Activated CD4-positive, CD25-positive, alpha-beta regulatory T cell treated with anti-CD3 and anti-CD28 coated beads, Interleukin-2, amount 50 U/mL, for 16 hours (primary cell): ENCODE measurements around the gene DYNLT2B.
"Not testable (repeated sequence)": the region's sequence is repeated elsewhere in the genome, so short reads cannot be mapped to it uniquely, and the experiment has no call there.

Experiments used
- DNase-seq: peaks from one replicate; pipeline ENCODE4 v3.0.0-alpha.2; 2020; ENCODE audit warnings: low read depth, low spot score

The DYNLT2B gene

GRCh38 chr3:196317687-196318467, at the start of gene DYNLT2B:
TSS of gene DYNLT2B (minus strand) at chr3:196318240. CDS start at chr3:196318152, 88 bp downstream.
- DNase-seq = peak; percentile 77

DNA sequence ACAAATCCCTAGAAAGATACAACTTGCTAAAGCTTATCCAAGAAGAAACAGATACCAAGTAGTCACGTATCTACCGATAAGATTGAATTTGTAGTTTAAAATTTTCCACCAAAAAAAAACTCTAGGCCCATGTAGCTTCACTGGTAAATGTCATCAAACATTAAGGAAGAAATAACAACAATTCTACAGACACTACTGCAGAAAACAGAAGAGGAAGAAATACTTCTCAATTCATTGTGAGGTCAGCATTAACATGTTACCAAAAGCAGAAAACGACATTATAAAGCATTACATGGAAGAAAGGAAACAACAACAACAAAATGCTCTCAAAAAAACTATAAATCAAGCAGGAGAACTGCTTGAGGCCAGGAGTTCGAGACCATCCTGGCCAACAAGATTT, 47.7 kb upstream of the DYNLT2B start:
- no peak for DNase-seq

- no peak for DNase-seq
Measured at GRCh38 chr3:196360586-196360985, 42.5 kb upstream of the DYNLT2B start.

DNA sequence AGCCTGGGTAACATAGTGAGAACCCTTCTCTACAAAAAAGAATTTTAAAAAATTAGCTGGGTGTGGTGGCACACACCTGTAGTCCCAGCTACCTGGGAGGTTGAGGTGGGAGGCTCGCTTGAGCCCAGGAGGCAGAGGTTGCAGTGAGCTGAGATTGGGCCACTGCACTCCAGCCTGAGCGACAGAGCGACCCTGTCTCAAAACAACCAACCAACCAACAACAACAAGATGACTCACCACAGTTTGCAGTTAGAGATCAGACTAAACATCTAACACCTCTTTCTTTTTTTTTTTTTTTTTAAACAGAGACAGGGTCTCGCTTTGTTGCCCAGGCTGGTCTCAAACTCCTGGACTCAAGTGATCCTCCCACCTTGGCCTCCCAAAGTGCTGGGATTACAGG, 40.5 kb upstream of the DYNLT2B start:
- not testable (repeated sequence) for DNase-seq

DNA sequence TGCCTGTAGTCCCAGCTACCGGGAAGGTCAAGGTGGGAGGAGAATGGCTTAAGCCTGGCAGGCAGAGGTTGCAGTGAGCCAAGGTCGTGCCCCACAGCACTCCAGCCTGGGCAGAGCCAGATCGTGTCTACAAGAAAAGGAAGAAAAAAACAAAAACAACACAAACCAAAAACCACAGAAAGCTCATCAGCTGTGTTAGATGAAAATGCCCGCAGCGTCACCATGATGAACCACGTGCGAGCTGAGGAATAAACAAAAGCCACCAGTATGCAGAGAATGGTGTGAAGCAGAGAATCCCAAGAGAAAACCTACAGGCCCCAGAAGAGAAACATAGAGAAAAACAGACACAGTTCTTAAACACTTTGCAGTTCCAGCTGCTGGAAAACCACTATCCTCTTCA, 39.9 kb upstream of the DYNLT2B start:
- DNase-seq = no peak

DNA sequence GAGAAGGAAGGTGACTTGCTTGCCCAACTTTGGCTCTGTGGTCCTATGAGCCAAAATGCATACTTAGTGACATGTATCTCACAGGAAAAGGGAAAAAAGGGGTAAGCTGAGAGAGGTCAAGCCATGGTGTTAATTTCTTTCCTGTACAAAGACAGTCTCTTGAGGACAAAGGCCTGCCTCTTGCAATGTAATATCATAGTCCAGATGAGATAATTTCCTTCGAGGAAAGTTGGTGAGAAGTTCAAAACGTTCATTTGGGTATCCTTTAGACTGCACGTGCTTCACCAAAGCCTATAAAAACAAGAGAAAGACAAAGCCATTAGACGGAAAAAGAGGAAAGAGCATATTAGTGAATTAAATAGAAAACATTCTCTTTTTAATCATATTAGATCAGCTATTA, 38.5 kb upstream of the DYNLT2B start:
- DNase-seq = no peak

GRCh38 chr3:196355668-196356067, 37.6 kb upstream of the DYNLT2B start:
- DNase-seq = no peak

GRCh38 chr3:196354132-196354531, 36.1 kb upstream of the DYNLT2B start:
- DNase-seq = no peak

DNA sequence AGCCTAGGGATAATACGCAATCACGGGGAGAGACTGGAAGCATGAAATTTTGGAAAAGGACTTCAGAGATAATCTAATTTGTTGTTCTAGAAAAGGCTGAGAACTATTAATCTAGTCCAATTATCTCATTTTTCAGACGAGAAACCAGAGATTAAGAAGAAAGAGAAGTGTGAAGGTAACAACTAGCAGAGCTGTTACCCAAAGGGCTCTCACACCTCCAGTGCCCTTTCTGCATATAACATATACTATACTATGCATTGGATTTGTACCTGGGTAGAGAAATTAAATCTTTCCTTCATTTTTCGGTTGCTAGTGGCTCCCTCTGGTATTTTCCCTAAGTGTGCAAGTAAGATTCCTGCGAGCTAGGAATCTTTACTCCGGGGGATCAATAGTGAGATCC, 33.5 kb upstream of the DYNLT2B start:
- DNase-seq = no peak

DNA sequence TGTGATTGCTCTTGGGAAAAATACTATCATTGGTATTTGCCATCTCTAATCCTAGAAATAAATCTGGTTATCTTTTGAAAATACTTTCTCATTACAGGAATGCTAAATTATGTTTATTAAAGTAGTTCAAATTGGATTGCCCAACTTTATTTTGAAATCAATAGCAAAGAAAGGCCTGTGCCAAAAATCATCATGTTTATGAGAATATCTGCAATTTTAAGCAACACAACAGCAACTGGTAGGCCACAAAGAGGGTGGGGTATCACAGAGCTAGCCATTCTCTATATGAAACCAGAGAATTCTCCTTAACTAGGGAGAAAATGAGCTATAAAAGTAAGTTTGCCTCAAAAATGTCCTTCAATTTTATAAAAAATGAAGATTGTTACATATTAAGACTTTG, 32.0 kb upstream of the DYNLT2B start:
- DNase-seq = no peak

DNA sequence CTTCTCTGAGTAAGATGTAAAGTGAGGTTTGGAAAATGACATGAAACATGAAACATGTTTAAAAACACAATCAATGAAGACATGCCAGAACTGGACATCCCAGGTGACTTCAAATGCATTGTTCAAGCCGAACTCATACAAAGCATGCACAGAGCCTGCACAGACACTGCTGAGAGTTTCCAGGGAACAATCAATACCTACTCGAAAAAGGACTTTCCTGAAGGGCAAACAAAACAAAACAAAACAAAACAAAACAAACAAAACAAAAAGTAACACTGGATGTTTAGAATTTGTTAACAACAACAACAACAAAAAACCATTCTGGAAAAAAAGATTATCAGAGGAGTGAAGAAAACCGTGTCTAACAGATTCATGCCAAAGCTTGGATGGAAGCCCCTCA, 30.7 kb upstream of the DYNLT2B start:
- no peak for DNase-seq

DNA sequence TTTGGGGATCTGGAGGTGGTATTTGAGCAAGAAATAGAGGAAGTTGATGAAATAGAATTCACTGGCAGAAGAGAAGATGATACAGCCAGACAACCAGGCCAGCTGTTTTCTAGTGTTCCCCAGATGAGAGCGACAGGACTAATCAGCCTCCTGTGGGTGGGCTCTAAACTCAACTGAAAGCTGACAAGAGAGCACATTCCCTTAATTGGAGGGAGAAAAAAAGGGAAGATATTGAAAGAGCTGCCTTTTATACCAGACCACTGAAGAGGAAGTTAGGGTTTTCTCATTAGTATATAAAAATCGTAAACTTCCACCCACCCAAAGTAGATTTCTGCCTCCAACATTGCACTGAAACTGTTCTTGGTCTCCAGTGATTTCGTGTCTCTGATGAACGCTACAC, 26.6 kb upstream of the DYNLT2B start:
- DNase-seq = no peak

GRCh38 chr3:196343917-196344316, 25.9 kb upstream of the DYNLT2B start:
- DNase-seq = not testable (repeated sequence)

- DNase-seq = no peak
Measured at GRCh38 chr3:196341137-196341536, 23.1 kb upstream of the DYNLT2B start.

- DNase-seq = no peak
Measured at GRCh38 chr3:196340466-196340865, 22.4 kb upstream of the DYNLT2B start.

GRCh38 chr3:196339493-196340254, 21.6 kb upstream of the DYNLT2B start:
- no peak for DNase-seq

DNA sequence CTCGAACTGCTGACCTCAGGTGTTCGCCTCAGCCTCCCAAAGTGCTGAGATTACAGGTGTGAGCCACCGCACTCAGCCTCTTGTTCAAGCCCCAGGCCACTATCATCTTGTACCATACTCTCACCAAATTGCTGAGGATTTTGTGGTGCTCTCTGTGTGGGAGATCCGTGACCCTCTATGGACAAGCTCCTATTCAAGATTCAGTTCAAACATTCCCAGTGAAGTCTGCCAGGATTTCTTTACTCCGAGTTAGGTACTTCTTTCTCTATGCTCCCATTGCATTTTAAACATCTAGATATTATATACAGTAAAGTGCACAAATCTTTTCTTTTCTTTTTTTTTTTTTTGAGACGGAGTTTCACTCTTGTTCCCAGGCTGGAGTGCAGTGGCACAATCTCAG, 21.0 kb upstream of the DYNLT2B start:
- DNase-seq = no peak

DNA sequence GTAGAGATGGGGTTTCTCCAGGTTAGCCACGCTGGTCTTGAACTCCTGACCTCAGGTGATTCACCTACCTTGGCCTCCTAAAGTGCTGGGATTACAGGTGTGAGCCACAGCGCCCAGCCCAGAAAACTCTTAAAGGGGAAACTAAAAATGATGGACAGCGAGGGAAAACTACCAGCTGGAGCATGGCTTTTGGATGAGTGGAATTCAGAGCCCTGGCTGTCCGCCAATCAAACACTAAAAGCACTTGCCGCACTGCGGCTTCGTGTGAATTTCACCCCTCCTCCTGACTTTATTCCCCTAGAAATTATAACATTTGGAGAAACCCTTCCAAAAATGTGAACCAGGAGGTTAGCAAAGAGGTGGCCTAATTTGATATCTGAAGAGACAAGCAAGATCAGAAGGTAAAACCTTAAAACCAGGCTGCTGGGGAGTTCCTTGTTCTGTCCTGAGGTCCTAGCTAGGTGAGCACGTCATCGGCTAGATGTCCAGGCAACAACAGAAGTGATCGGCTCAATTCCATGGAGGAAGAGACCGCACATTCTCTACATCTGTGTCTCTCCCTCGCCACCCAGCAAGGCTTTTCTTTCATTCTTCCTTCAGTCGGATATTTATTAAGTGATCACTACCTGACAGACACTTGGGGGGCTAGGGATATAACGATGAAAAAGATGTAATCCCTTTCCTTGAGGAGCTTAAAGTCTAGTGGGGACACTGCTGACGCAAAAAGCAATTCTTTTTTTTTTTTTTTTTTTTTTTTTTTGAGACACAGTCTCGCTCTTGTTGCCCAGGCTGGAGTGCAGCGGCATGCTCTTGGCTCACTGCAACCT, 18.5 kb upstream of the DYNLT2B start:
- DNase-seq = no peak

DNA sequence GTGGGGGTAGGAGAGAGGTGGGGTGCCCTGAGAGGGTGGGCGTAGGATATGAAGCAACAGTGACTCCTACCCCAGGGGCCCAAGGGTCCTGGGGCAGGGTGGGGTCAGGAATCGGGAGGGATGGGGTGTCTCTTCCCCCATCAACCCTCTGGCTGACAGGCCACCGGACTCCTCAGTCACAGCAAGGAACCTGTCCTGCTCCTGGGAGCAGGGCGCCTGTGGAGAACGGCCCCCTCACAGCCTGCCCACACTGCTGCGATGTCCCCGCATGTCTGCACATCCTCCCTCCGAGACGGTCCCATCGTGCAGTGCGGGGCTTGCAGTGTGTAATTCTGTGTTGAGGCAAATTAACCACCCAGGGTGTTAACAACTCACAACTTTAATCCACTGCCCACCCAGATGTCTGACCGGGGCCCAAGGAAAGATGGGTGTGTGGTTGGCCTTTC, 17.5 kb upstream of the DYNLT2B start:
- no peak for DNase-seq

GRCh38 chr3:196334982-196335381, 16.9 kb upstream of the DYNLT2B start:
- DNase-seq = no peak

GRCh38 chr3:196332168-196332567, 14.1 kb upstream of the DYNLT2B start:
- DNase-seq = no peak

- DNase-seq = no peak
Measured at GRCh38 chr3:196327405-196327804, 9.4 kb upstream of the DYNLT2B start.
